Lung (tissue), 12 donors: ENCODE results near the gene RPS6KA1. TPM values are rescaled to one million over a fixed set of nuclear protein-coding genes. Genes with fewer than 3 reads are reported as not detected.
"Not testable (repeated sequence)": the region's sequence is repeated elsewhere in the genome, so short reads cannot be mapped to it uniquely, and the experiment has no call there.

Experiments
- ATAC-seq: fragments of 200-7000 bp; cut with Tn5 transposase; one replicate; pipeline ENCODE4 v1.9.1; 2020; ENCODE audit warnings: moderate number of reproducible peaks; ENCODE audit not compliant: insufficient read depth, low FRiP score
- DNase-seq, 3 donors: peaks; one replicate each; pipeline ENCODE4 v3.0.0-alpha.2; 2013 to 2017
- H3K27ac ChIP-seq, 2 donors: one replicate each; pipeline ENCODE4 v1.5.1; 2013; ENCODE audit warnings: mild to moderate bottlenecking in 2 of 2, moderate library complexity in 2 of 2, control low read depth in 1 of 2, inconsistent platforms in 1 of 2, low read depth in 1 of 2, low read length in 1 of 2
- H3K27me3 ChIP-seq, 3 donors: one replicate each; pipeline ENCODE4 v1.5.1; 2013; ENCODE audit warnings: low read length in 2 of 3; ENCODE audit not compliant: control insufficient read depth in 3 of 3, insufficient read depth in 3 of 3
- H3K36me3 ChIP-seq, 4 donors: one replicate each; pipeline ENCODE4 v1.5.1; 2013; ENCODE audit warnings: low read length in 4 of 4, mild to moderate bottlenecking in 1 of 4, moderate library complexity in 1 of 4; ENCODE audit not compliant: control insufficient read depth in 4 of 4, insufficient read depth in 4 of 4
- H3K4me1 ChIP-seq, 5 donors: one replicate each; pipeline ENCODE4 v1.5.1; 2013; ENCODE audit warnings: low read length in 5 of 5, mild to moderate bottlenecking in 2 of 5, moderate library complexity in 1 of 5; ENCODE audit not compliant: control insufficient read depth in 5 of 5, insufficient read depth in 5 of 5
- H3K4me3 ChIP-seq: one replicate; pipeline ENCODE4 v1.5.1; 2013; ENCODE audit warnings: mild to moderate bottlenecking, control low read depth, moderate library complexity
- H3K9ac ChIP-seq, 2 donors: one replicate each; pipeline ENCODE4 v1.5.1; 2013; ENCODE audit warnings: low read length in 2 of 2, control low read depth in 1 of 2; ENCODE audit not compliant: insufficient read depth in 1 of 2
- H3K9me3 ChIP-seq, 4 donors: one replicate each; pipeline ENCODE4 v1.5.1; 2013; ENCODE audit warnings: low read length in 3 of 4, mild to moderate bottlenecking in 1 of 4, moderate library complexity in 1 of 4; ENCODE audit not compliant: control insufficient read depth in 4 of 4, insufficient read depth in 3 of 4
- CTCF ChIP-seq: IDR thresholded peaks from 2 replicates; pipeline ENCODE4 v1.5.1; 2012; ENCODE audit warnings: mild to moderate bottlenecking; ENCODE audit errors: control extremely low read depth, extremely low read depth
- WGBS, 2 donors: extraction: QIAGEN DNeasy Blood & Tissue Kit; methylation state at CpG; one replicate each; pipeline ENCODE4 v1.1.7; 2013; 5-methylcytosine and 5-hydroxymethylcytosine counted together
- polyA plus RNA-seq, 2 donors: library from polyadenylated mRNA; stranded (reverse); fragments of 200-250 nt; gene quantifications; one replicate each; pipeline ENCODE4 v1.2.1, GENCODE V29; 2013
- total RNA-seq, 2 donors: library from RNA; depleted of rRNA in 1 of 2; stranded (reverse); fragments of >200 nt in 1 of 2; gene quantifications; one replicate each; pipeline ENCODE4 v1.2.1, GENCODE V29; 2014 to 2021
- donor health status: control.
- donor health status: control.
- donor health status: Bipolar disorder and iron deficiency.
- donor health status: healthy.
- donor health status: DM: yes; HTN: yes; CAD: no.

Gene RPS6KA1
- total and polyA plus RNA-seq, 4 donors = 58.6 to 109 (median 81.7) TPM

GRCh38 chr1:26583646-26584485, 54.3 kb downstream of the RPS6KA1 start:
- 82 to 86% methylated on average over 5 of the region's 5 CpGs for WGBS, 2 donors
- H3K36me3 ChIP-seq = no peaks in the 10 kb centered on the region
- TF ChIP-seq CTCF = no peak
- DNase-seq (no peak), ATAC-seq (no peak)
- no peaks in the 10 kb centered on the region for H3K4me1 ChIP-seq
- no peaks in the 10 kb centered on the region for H3K9me3 ChIP-seq
- no peak overlapping the region for H3K4me3 ChIP-seq
- no peak overlapping the region for H3K9ac ChIP-seq
- no peak overlapping the region for H3K27ac ChIP-seq
- H3K27me3 ChIP-seq = no peaks in the 10 kb centered on the region

- H3K9me3 ChIP-seq, DNase-seq, H3K4me1 ChIP-seq, H3K9ac ChIP-seq, ATAC-seq, H3K36me3 ChIP-seq, H3K27me3 ChIP-seq, H3K4me3 ChIP-seq, H3K27ac ChIP-seq: not testable (repeated sequence)
- WGBS, 2 donors = 87 to 92% methylated on average over 4 of the region's 4 CpGs
Measured at GRCh38 chr1:26584588-26584987, 55.0 kb downstream of the RPS6KA1 start.

- Histone ChIP-seq H3K27ac (no peak overlapping the region), H3K4me1 (no peaks in the 10 kb centered on the region), H3K36me3 (no peaks in the 10 kb centered on the region), H3K4me3 (no peak overlapping the region), H3K9ac (no peak overlapping the region), H3K9me3 (no peaks in the 10 kb centered on the region), H3K27me3 (no peaks in the 10 kb centered on the region)
- no peak for ATAC-seq
- 75 to 80% methylated on average over 6 of the region's 6 CpGs for WGBS, 2 donors
- no peak for DNase-seq
- no peak for TF ChIP-seq CTCF
Measured at GRCh38 chr1:26585471-26585870, 55.9 kb downstream of the RPS6KA1 start.

GRCh38 chr1:26593385-26593784, 63.8 kb downstream of the RPS6KA1 start:
- ATAC-seq (no peak), DNase-seq (no peak)
- H3K36me3 ChIP-seq = no peaks in the 10 kb centered on the region
- no peaks in the 10 kb centered on the region for H3K9me3 ChIP-seq
- H3K4me3 ChIP-seq = no peak overlapping the region
- no peak for TF ChIP-seq CTCF
- H3K9ac ChIP-seq = no peak overlapping the region
- H3K27ac ChIP-seq = no peak overlapping the region
- 77 to 78% methylated on average over 5 of the region's 5 CpGs for WGBS, 2 donors
- no peaks in the 10 kb centered on the region for H3K27me3 ChIP-seq
- no peaks in the 10 kb centered on the region for H3K4me1 ChIP-seq

GRCh38 chr1:26594593-26594992, 65.0 kb downstream of the RPS6KA1 start:
- not testable (repeated sequence) for DNase-seq, H3K27me3 ChIP-seq, H3K9me3 ChIP-seq, H3K36me3 ChIP-seq, H3K4me3 ChIP-seq, H3K4me1 ChIP-seq, ATAC-seq, H3K27ac ChIP-seq, H3K9ac ChIP-seq
- WGBS, 2 donors = 95 to 98% methylated on average over 6 of the region's 6 CpGs
